Neural cell (in vitro differentiated cells): ENCODE results near the gene UGT1A6. TPM values are rescaled to one million over a fixed set of nuclear protein-coding genes. Genes with fewer than 3 reads are reported as not detected.

Experiments
- H2AFZ ChIP-seq: fragments of 200-600, 300-800 bp; sonication (generic), shearing (Covaris generic); 2 replicates; pipeline ENCODE4 v1.6.0; 2014; ENCODE audit warnings: low read depth, mild to moderate bottlenecking, antibody characterized with exemption, low read length, moderate library complexity
- H3F3A ChIP-seq: fragments of 200-600 bp; shearing (Covaris generic); 2 replicates; pipeline ENCODE4 v1.6.1; 2016; ENCODE audit warnings: mild to moderate bottlenecking, moderate library complexity, mixed read lengths, antibody characterized with exemption, low read length; ENCODE audit not compliant: insufficient read depth, poor library complexity, severe bottlenecking
- H3K27ac ChIP-seq: fragments of 200-600, 300-800 bp; sonication (generic), shearing (Covaris generic); 2 replicates; pipeline ENCODE4 v1.5.1; 2014; ENCODE audit warnings: mild to moderate bottlenecking, low read length, moderate library complexity
- H3K27me3 ChIP-seq: fragments of 300-800, 200-600 bp; sonication (generic), shearing (Covaris generic); 2 replicates; pipeline ENCODE4 v1.6.0; 2014; ENCODE audit warnings: mild to moderate bottlenecking, low read depth, low read length, moderate library complexity; ENCODE audit not compliant: insufficient read depth
- H3K36me3 ChIP-seq: fragments of 300-800, 200-600 bp; sonication (generic), shearing (Covaris generic); 2 replicates; pipeline ENCODE4 v1.5.1; 2014; ENCODE audit warnings: mild to moderate bottlenecking, antibody characterized with exemption, low read length, moderate library complexity; ENCODE audit not compliant: insufficient read depth
- H3K4me2 ChIP-seq: fragments of 300-800, 200-600 bp; sonication (generic), shearing (Covaris generic); 2 replicates; pipeline ENCODE4 v1.6.0; 2014; ENCODE audit warnings: mild to moderate bottlenecking, low read length
- H3K4me3 ChIP-seq: fragments of 300-800, 200-600 bp; sonication (generic), shearing (Covaris generic); 2 replicates; pipeline ENCODE4 v1.5.1; 2014; ENCODE audit warnings: mild to moderate bottlenecking, low read length, moderate library complexity
- H3K79me2 ChIP-seq: fragments of 200-600 bp; shearing (Covaris generic); replicated peaks from 2 replicates; pipeline ENCODE4 v1.6.0; 2014; ENCODE audit warnings: mild to moderate bottlenecking, low read length, moderate library complexity; ENCODE audit not compliant: insufficient read depth
- H3K9ac ChIP-seq: fragments of 300-800, 200-600 bp; sonication (generic), shearing (Covaris generic); 2 replicates; pipeline ENCODE4 v1.6.1; 2016; ENCODE audit warnings: mild to moderate bottlenecking, low read length, mixed read lengths
- H3K9me2 ChIP-seq: fragments of 200-600 bp; shearing (Covaris generic); 2 replicates; pipeline ENCODE4 v1.6.1; 2016; ENCODE audit warnings: mild to moderate bottlenecking, low read length, mixed read lengths; ENCODE audit not compliant: insufficient read depth
- H3K9me3 ChIP-seq: fragments of 200-600, 300-800 bp; sonication (generic), shearing (Covaris generic); 2 replicates; pipeline ENCODE4 v1.6.1; 2016; ENCODE audit warnings: mild to moderate bottlenecking, mixed run types, low read length, moderate library complexity, mixed read lengths
- H4K20me1 ChIP-seq: fragments of 200-600 bp; shearing (Covaris generic); 2 replicates; pipeline ENCODE4 v1.6.1; 2016; ENCODE audit warnings: mild to moderate bottlenecking, mixed run types; ENCODE audit not compliant: insufficient read depth
- CTCF ChIP-seq: fragments of 450-650 bp; IDR thresholded peaks from 2 replicates; pipeline ENCODE4 v1.5.1; 2014; ENCODE audit warnings: antibody characterized with exemption, mild to moderate bottlenecking, moderate library complexity; ENCODE audit not compliant: poor library complexity, severe bottlenecking
- EZH2 ChIP-seq: fragments of 200-600, 300-800 bp; shearing (Covaris generic), sonication (generic); IDR thresholded peaks from 2 replicates; pipeline ENCODE4 v1.6.1; 2014; ENCODE audit warnings: antibody characterized with exemption, low read length, borderline replicate concordance, mild to moderate bottlenecking; ENCODE audit not compliant: insufficient read depth, poor library complexity, severe bottlenecking
- MXI1 ChIP-seq: fragments of 450-650 bp; conservative IDR thresholded peaks from 2 replicates; pipeline ENCODE4 v1.6.1; 2014; ENCODE audit warnings: antibody characterized with exemption, mild to moderate bottlenecking; ENCODE audit not compliant: poor library complexity, severe bottlenecking
- REST ChIP-seq: IDR thresholded peaks from 2 replicates; pipeline ENCODE4 v1.6.1; 2012; ENCODE audit warnings: borderline replicate concordance
- SMC3 ChIP-seq: fragments of 450-650 bp; conservative IDR thresholded peaks from 2 replicates; pipeline ENCODE4 v1.6.1; 2014; ENCODE audit warnings: antibody characterized with exemption, mild to moderate bottlenecking, moderate library complexity; ENCODE audit not compliant: poor library complexity
- polyA plus RNA-seq: library from polyadenylated mRNA; depleted of rRNA; stranded (reverse); fragments of >200 nt; gene quantifications from 2 replicates; pipeline ENCODE4 v1.2.3, GENCODE V29; 2014

Gene UGT1A6
- polyA plus RNA-seq, 1 donor from 2014 or later = not detected

- TF ChIP-seq REST (no peak), MXI1 (no peak)
- H4K20me1 ChIP-seq = no peaks in the 10 kb centered on the region
- no peaks in the 10 kb centered on the region for H3F3A ChIP-seq
- H3K27me3 ChIP-seq = no peaks in the 10 kb centered on the region
- no peak overlapping the region for H3K9ac ChIP-seq
- H2AFZ ChIP-seq = no peak overlapping the region
- no peaks in the 10 kb centered on the region for H3K36me3 ChIP-seq
- no peaks in the 10 kb centered on the region for H3K9me2 ChIP-seq
- no peak overlapping the region for H3K27ac ChIP-seq
- H3K4me2 ChIP-seq = no peak overlapping the region
- no peaks in the 10 kb centered on the region for H3K9me3 ChIP-seq
- H3K4me3 ChIP-seq = no peak overlapping the region
- H3K79me2 ChIP-seq = no peaks in the 10 kb centered on the region
Observed at GRCh38 chr2:233668605-233669260, 24.0 kb upstream of the UGT1A6 start.

- H4K20me1 ChIP-seq = no peaks in the 10 kb centered on the region
- no peaks in the 10 kb centered on the region for H3K79me2 ChIP-seq
- TF ChIP-seq EZH2 = no peak
- H3K9ac ChIP-seq = no peak within 1 kb of the TSS
- no peaks in the 10 kb centered on the region for H3F3A ChIP-seq
- H3K4me2 ChIP-seq = no peak within 1 kb of the TSS
- H3K36me3 ChIP-seq = no peaks in the 10 kb centered on the region
- no peak within 1 kb of the TSS for H3K27ac ChIP-seq
- no peak within 1 kb of the TSS for H3K4me3 ChIP-seq
- no peak within 1 kb of the TSS for H2AFZ ChIP-seq
- no peaks in the 10 kb centered on the region for H3K27me3 ChIP-seq
- no peaks in the 10 kb centered on the region for H3K9me2 ChIP-seq
- no peaks in the 10 kb centered on the region for H3K9me3 ChIP-seq
Observed at GRCh38 chr2:233671290-233672161, 21.2 kb upstream of the UGT1A6 start, which contains the start of gene UGT1A9. UGT1A9 (plus strand) TSS chr2:233671898; CDS start chr2:233671935, 37 bp downstream.

GRCh38 chr2:233672886-233673285 lies 19.8 kb upstream of the UGT1A6 start:
- Histone ChIP-seq H3F3A (no peaks in the 10 kb centered on the region), H2AFZ (no peak overlapping the region), H3K36me3 (no peaks in the 10 kb centered on the region), H3K9me3 (no peaks in the 10 kb centered on the region), H3K79me2 (no peaks in the 10 kb centered on the region), H3K27ac (no peak overlapping the region), H3K9ac (no peak overlapping the region), H3K4me3 (no peak overlapping the region), H3K27me3 (no peaks in the 10 kb centered on the region), H4K20me1 (no peaks in the 10 kb centered on the region), H3K9me2 (no peaks in the 10 kb centered on the region), H3K4me2 (no peak overlapping the region)
- TF ChIP-seq CTCF (no peak), EZH2 (no peak), SMC3 (no peak), REST (no peak)
